Liver (tissue), 9 donors: ENCODE results near the gene HIPK2. TPM values are rescaled to one million over a fixed set of nuclear protein-coding genes. Genes with fewer than 3 reads are reported as not detected.

ENCODE experiments used
- DNase-seq: peaks from one replicate; pipeline ENCODE4 v3.0.0-alpha.2; 2017; ENCODE audit warnings: low spot score
- H3K27ac ChIP-seq, 2 donors: one replicate each; pipeline ENCODE4 v1.7.0; 2013; ENCODE audit warnings: inconsistent platforms in 2 of 2, low read length in 2 of 2, control low read depth in 1 of 2, low read depth in 1 of 2, mild to moderate bottlenecking in 1 of 2
- H3K27me3 ChIP-seq, 4 donors: one replicate each; pipeline versions ENCODE4 v1.6.1 to v1.7.0; 2013; ENCODE audit warnings: low read length in 3 of 4, inconsistent platforms in 1 of 4, mild to moderate bottlenecking in 1 of 4, moderate library complexity in 1 of 4; ENCODE audit not compliant: control insufficient read depth in 4 of 4, insufficient read depth in 4 of 4
- H3K36me3 ChIP-seq, 4 donors: one replicate each; pipeline versions ENCODE4 v1.6.1 to v1.7.0; 2013; ENCODE audit warnings: low read length in 3 of 4, mild to moderate bottlenecking in 3 of 4, low read depth in 1 of 4, moderate library complexity in 1 of 4; ENCODE audit not compliant: control insufficient read depth in 4 of 4, insufficient read depth in 3 of 4
- H3K4me1 ChIP-seq, 4 donors: one replicate each; pipeline versions ENCODE4 v1.6.1 to v1.7.0; 2013; ENCODE audit warnings: low read length in 3 of 4, mild to moderate bottlenecking in 3 of 4, moderate library complexity in 1 of 4; ENCODE audit not compliant: control insufficient read depth in 4 of 4, insufficient read depth in 4 of 4
- H3K4me3 ChIP-seq, 3 donors: one replicate each; pipeline versions ENCODE4 v1.6.1 to v1.7.0; 2013; ENCODE audit warnings: low read length in 3 of 3, control low read depth in 1 of 3, low read depth in 1 of 3, mild to moderate bottlenecking in 1 of 3
- H3K9ac ChIP-seq, 2 donors: one replicate each; pipeline ENCODE4 v1.7.0; 2013; ENCODE audit warnings: low read length in 2 of 2, mild to moderate bottlenecking in 2 of 2, moderate library complexity in 2 of 2, control low read depth in 1 of 2, low read depth in 1 of 2
- H3K9me3 ChIP-seq, 4 donors: one replicate each; pipeline versions ENCODE4 v1.6.1 to v1.7.0; 2013; ENCODE audit warnings: low read length in 3 of 4; ENCODE audit not compliant: control insufficient read depth in 4 of 4
- CTCF ChIP-seq: fragments of 150-350 bp; IDR thresholded peaks from 2 replicates; pipeline ENCODE4 v1.5.1; 2017; ENCODE audit warnings: improper control_type of control experiment, low read depth, low read length; ENCODE audit not compliant: missing input control
- EGR1 ChIP-seq, 2 donors: IDR thresholded peaks; 2 replicates each; pipeline ENCODE4 v1.6.1; 2016 to 2018; ENCODE audit warnings: antibody characterized with exemption in 2 of 2, low read depth in 2 of 2
- FOXA2 ChIP-seq: IDR thresholded peaks from 2 replicates; pipeline ENCODE4 v1.6.1; 2016; ENCODE audit warnings: antibody characterized with exemption
- HNF4A ChIP-seq, 2 donors: conservative IDR thresholded peaks; 2 replicates each; pipeline ENCODE4 v1.6.1; 2016; ENCODE audit warnings: antibody characterized with exemption in 2 of 2, mild to moderate bottlenecking in 2 of 2
- HNF4G ChIP-seq: IDR thresholded peaks from 2 replicates; pipeline ENCODE4 v1.6.1; 2016; ENCODE audit warnings: antibody characterized with exemption
- JUND ChIP-seq, 2 donors: IDR thresholded peaks; 2 replicates each; pipeline ENCODE4 v1.6.1; 2016; ENCODE audit warnings: antibody characterized with exemption in 2 of 2
- NR2F2 ChIP-seq: IDR thresholded peaks from 2 replicates; pipeline ENCODE4 v1.6.1; 2016; ENCODE audit warnings: antibody characterized with exemption
- RAD21 ChIP-seq, 2 donors: IDR thresholded peaks; 2 replicates each; pipeline ENCODE4 v1.6.1; 2016; ENCODE audit warnings: antibody characterized with exemption in 2 of 2, mild to moderate bottlenecking in 2 of 2
- RXRA ChIP-seq, 2 donors: IDR thresholded peaks; 2 replicates each; pipeline ENCODE4 v1.6.1; 2017 to 2018; ENCODE audit warnings: antibody characterized with exemption in 2 of 2, mild to moderate bottlenecking in 1 of 2
- SP1 ChIP-seq: IDR thresholded peaks from 2 replicates; pipeline ENCODE4 v1.6.1; 2018; ENCODE audit warnings: antibody characterized with exemption, mild to moderate bottlenecking
- TAF1 ChIP-seq: conservative IDR thresholded peaks from 2 replicates; pipeline ENCODE4 v1.6.1; 2016; ENCODE audit warnings: antibody characterized with exemption, mild to moderate bottlenecking
- YY1 ChIP-seq: IDR thresholded peaks from 2 replicates; pipeline ENCODE4 v1.6.1; 2016; ENCODE audit warnings: antibody characterized with exemption, mild to moderate bottlenecking
- ZBTB33 ChIP-seq: IDR thresholded peaks from 2 replicates; pipeline ENCODE4 v1.6.1; 2016; ENCODE audit warnings: antibody characterized with exemption
- WGBS: extraction: QIAGEN DNeasy Blood & Tissue Kit; methylation state at CpG from one replicate; pipeline ENCODE4 v1.1.7; 2013; 5-methylcytosine and 5-hydroxymethylcytosine counted together
- polyA plus RNA-seq, 2 donors: library from polyadenylated mRNA; stranded (reverse) in 1 of 2; unstranded in 1 of 2; fragments of 200-250 nt in 1 of 2; fragments of >200 nt in 1 of 2; fragmentation: Nextera tagmentation in 1 of 2; extraction: Ambion mirVana in 1 of 2; gene quantifications; one replicate each; pipeline versions ENCODE4 v1.2.1 to v1.2.3, GENCODE V29; 2013 to 2015
- total RNA-seq, 2 donors: library from RNA; depleted of rRNA; stranded (reverse); fragments of >200 nt; gene quantifications; one replicate each; pipeline ENCODE4 v1.2.3, GENCODE V29; 2014
- TF ChIP-seq, protein P1 (sequence below): IDR thresholded peaks from 2 replicates; pipeline ENCODE4 v1.6.1; 2016; ENCODE audit warnings: antibody characterized with exemption, mild to moderate bottlenecking
- TF ChIP-seq, protein P2 (sequence below): IDR thresholded peaks from 2 replicates; pipeline ENCODE4 v1.6.1; 2016; ENCODE audit warnings: antibody characterized with exemption
- donor health status: healthy.
- donor health status: healthy.
- donor health status: healthy.
- donor health status: healthy.
- donor health status: healthy.

The HIPK2 gene
- total and polyA plus RNA-seq, 4 donors: 13.1 to 48.8 (median 16.6) TPM

DNA sequence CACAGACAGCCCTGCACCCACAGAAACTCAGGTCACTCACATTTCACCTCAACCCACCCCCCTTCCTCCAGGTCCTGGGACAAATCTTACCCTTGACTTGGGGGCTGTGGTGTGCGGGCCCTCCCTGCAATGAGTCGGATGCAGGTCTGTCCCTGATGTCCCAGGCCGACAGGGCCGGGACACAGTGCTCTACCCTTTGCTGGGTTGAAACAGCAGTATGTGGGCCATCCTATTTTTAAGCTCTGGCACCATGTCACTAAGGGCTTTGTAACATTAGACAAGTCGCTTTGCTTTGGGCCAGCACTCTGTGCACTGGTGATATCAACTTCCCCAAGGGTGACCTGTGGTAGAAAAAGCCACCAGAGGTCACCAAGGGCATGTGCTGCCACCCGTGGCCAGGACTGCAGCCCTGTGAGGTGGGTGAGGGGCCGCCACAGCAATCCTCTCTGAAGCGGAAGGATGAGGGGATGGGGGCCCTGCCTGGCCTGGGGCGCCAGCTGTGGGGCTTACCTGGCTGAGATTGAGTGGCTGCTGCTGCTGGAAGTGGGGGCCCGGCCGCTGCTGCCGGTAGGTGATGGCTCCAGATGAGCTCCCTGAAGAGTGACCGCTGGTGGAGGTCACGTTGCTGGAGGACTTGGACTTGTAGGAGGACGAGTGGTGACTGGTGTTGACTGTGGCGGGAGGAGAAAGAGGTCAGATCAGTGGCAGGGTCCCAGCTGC lies 203.0 kb downstream of the HIPK2 start:
- 91% methylated on average over 16 of the region's 16 CpGs for WGBS
- no peaks in the 10 kb centered on the region for H3K4me1 ChIP-seq
- H3K27me3 ChIP-seq: no peaks in the 10 kb centered on the region
- H3K9ac ChIP-seq: no peak overlapping the region
- H3K27ac ChIP-seq: no peak overlapping the region
- no peak overlapping the region for H3K4me3 ChIP-seq
- no peak for DNase-seq
- peaks cover 25 to 76% (median 41%) of the 10 kb centered on the region in 4 donors for H3K36me3 ChIP-seq
- TF ChIP-seq HNF4A (conservative IDR thresholded peaks at IDR 0.05): no peak
- no peak for TF ChIP-seq RAD21 (IDR thresholded peaks at IDR 0.05)
- TF ChIP-seq FOXA2: no peak
- no peak for TF ChIP-seq JUND (IDR thresholded peaks at IDR 0.05)
- TF ChIP-seq, protein P1, sequence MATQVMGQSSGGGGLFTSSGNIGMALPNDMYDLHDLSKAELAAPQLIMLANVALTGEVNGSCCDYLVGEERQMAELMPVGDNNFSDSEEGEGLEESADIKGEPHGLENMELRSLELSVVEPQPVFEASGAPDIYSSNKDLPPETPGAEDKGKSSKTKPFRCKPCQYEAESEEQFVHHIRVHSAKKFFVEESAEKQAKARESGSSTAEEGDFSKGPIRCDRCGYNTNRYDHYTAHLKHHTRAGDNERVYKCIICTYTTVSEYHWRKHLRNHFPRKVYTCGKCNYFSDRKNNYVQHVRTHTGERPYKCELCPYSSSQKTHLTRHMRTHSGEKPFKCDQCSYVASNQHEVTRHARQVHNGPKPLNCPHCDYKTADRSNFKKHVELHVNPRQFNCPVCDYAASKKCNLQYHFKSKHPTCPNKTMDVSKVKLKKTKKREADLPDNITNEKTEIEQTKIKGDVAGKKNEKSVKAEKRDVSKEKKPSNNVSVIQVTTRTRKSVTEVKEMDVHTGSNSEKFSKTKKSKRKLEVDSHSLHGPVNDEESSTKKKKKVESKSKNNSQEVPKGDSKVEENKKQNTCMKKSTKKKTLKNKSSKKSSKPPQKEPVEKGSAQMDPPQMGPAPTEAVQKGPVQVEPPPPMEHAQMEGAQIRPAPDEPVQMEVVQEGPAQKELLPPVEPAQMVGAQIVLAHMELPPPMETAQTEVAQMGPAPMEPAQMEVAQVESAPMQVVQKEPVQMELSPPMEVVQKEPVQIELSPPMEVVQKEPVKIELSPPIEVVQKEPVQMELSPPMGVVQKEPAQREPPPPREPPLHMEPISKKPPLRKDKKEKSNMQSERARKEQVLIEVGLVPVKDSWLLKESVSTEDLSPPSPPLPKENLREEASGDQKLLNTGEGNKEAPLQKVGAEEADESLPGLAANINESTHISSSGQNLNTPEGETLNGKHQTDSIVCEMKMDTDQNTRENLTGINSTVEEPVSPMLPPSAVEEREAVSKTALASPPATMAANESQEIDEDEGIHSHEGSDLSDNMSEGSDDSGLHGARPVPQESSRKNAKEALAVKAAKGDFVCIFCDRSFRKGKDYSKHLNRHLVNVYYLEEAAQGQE: no peak
- TF ChIP-seq NR2F2: no peak
- TF ChIP-seq RXRA (IDR thresholded peaks at IDR 0.05): no peak
- no peaks in the 10 kb centered on the region for H3K9me3 ChIP-seq

GRCh38 chr7:139573871-139574270 lies 203.9 kb downstream of the HIPK2 start:
- no peaks in the 10 kb centered on the region for H3K9me3 ChIP-seq
- peaks cover 26 to 67% (median 39%) of the 10 kb centered on the region in 4 donors for H3K36me3 ChIP-seq
- H3K27ac ChIP-seq: no peak overlapping the region
- no peak overlapping the region for H3K9ac ChIP-seq
- no peak overlapping the region for H3K4me3 ChIP-seq
- TF ChIP-seq EGR1 (IDR thresholded peaks at IDR 0.05; ENCODE audit: low read depth in 2 of 2) (no peak), YY1 (no peak), CTCF (no peak), HNF4A (conservative IDR thresholded peaks at IDR 0.05) (no peak), HNF4G (no peak), JUND (IDR thresholded peaks at IDR 0.05) (no peak), RXRA (IDR thresholded peaks at IDR 0.05) (no peak), TAF1 (no peak), NR2F2 (no peak), SP1 (no peak), ZBTB33 (no peak)
- TF ChIP-seq, protein P2, sequence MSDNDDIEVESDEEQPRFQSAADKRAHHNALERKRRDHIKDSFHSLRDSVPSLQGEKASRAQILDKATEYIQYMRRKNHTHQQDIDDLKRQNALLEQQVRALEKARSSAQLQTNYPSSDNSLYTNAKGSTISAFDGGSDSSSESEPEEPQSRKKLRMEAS: no peak
- TF ChIP-seq, protein P1: no peak
- 96% methylated on average over 9 of the region's 9 CpGs for WGBS
- H3K4me1 ChIP-seq: no peaks in the 10 kb centered on the region
- H3K27me3 ChIP-seq: no peaks in the 10 kb centered on the region
- no peak for DNase-seq
